ENCODE data around the gene PLEKHM3. TPM values are rescaled to one million over a fixed set of nuclear protein-coding genes. Genes with fewer than 3 reads are reported as not detected.

The PLEKHM3 gene
- total RNA-seq, 1 experiment from 2014 or later: 9.3 TPM

GRCh38 chr2:207885010-207885409 is 140.3 kb downstream of the PLEKHM3 start:
- Mint-ChIP-seq H3K27ac (ENCODE audit: unreplicated experiment) (no peak overlapping the region), H3K4me1 (ENCODE audit: low read depth, unreplicated experiment) (no peaks in the 10 kb centered on the region), H3K4me3 (ENCODE audit: unreplicated experiment) (no peak overlapping the region), H3K9me3 (ENCODE audit: unreplicated experiment) (no peaks in the 10 kb centered on the region), H3K36me3 (ENCODE audit: insufficient read depth, unreplicated experiment) (no peaks in the 10 kb centered on the region), H3K27me3 (ENCODE audit: insufficient read depth, unreplicated experiment) (no peaks in the 10 kb centered on the region)
- Histone ChIP-seq H3K4me3 (ENCODE audit: low read depth, low read length) (no peak overlapping the region), H3K36me3 (ENCODE audit: control insufficient read depth, insufficient read depth, low read length) (no peaks in the 10 kb centered on the region), H3K9me3 (no peaks in the 10 kb centered on the region), H3K27me3 (replicated peaks; ENCODE audit: control insufficient read depth, insufficient read depth, low read length) (no peaks in the 10 kb centered on the region), H3K4me1 (no peaks in the 10 kb centered on the region)
- DNase-seq: no peak
- intact Hi-C loops (cut with micrococcal nuclease; ENCODE audit: unreplicated experiment): no loop called here
- no TSS peak for BruUV-seq (replicated peaks)
- no peak for TF ChIP-seq CTCF (IDR thresholded peaks at IDR 0.05; ENCODE audit: insufficient read depth in 1 of 2, low read depth in 1 of 2, low read length in 1 of 2, severe bottlenecking in 1 of 2, unreplicated experiment in 1 of 2)
- ChIA-PET CTCF (interaction anchor here (1.0 to 1.4 kb wide), 2 partner anchors 13 to 155 kb away, joined by 3 to 4 read pairs; no protein-coding TSS in a partner anchor), POLR2A (interaction anchor here (0.5 kb wide), 1 partner anchor 142 kb away, joined by 3 read pairs; no protein-coding TSS in a partner anchor)

DNA sequence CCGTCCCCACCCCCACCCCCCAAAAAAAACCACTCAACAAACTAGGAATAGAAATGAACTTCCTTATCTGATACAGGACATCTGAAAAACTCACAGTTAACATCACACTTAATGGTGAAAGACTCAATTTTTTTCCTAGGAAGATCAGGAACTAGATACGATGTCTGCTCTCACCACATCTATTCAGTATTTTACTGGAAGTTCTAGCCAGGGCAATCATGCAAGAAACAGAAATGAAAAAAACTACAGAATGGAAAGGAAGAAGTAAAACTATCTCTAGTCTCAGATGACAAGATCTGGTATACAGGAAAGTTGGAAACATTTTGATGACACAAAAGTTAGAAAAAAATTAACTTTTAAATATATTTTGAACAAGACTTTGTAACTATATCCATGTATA is 141.2 kb downstream of the PLEKHM3 start:
- CTCF ChIA-PET: interaction anchor here (1.4 kb wide), 1 partner anchor 13 kb away, joined by 4 read pairs; no protein-coding TSS in a partner anchor
- no peaks in the 10 kb centered on the region for H3K9me3 ChIP-seq
- Mint-ChIP-seq H3K27ac (ENCODE audit: unreplicated experiment) (no peak overlapping the region), H3K36me3 (ENCODE audit: insufficient read depth, unreplicated experiment) (no peaks in the 10 kb centered on the region), H3K9me3 (ENCODE audit: unreplicated experiment) (no peaks in the 10 kb centered on the region), H3K4me3 (ENCODE audit: unreplicated experiment) (no peak overlapping the region), H3K4me1 (ENCODE audit: low read depth, unreplicated experiment) (no peaks in the 10 kb centered on the region), H3K27me3 (ENCODE audit: insufficient read depth, unreplicated experiment) (no peaks in the 10 kb centered on the region)
- no peaks in the 10 kb centered on the region for H3K27me3 ChIP-seq (replicated peaks; ENCODE audit: control insufficient read depth, insufficient read depth, low read length)
- H3K36me3 ChIP-seq (ENCODE audit: control insufficient read depth, insufficient read depth, low read length): no peaks in the 10 kb centered on the region
- H3K4me1 ChIP-seq: peaks cover 6% of the 10 kb centered on the region
- no peak overlapping the region for H3K4me3 ChIP-seq (ENCODE audit: low read depth, low read length)
- no peak for DNase-seq
- POLR2A ChIA-PET: no interaction called here
- TF ChIP-seq CTCF (IDR thresholded peaks at IDR 0.05; ENCODE audit: insufficient read depth in 1 of 2, low read depth in 1 of 2, low read length in 1 of 2, severe bottlenecking in 1 of 2, unreplicated experiment in 1 of 2): no peak
- intact Hi-C loops (cut with micrococcal nuclease; ENCODE audit: unreplicated experiment): no loop called here
- BruUV-seq (replicated peaks): no TSS peak

- CTCF ChIA-PET: interaction anchor here (0.6 kb wide), 1 partner anchor 196 kb away, joined by 3 read pairs; no protein-coding TSS in a partner anchor
- no TSS peak for BruUV-seq (replicated peaks)
- POLR2A ChIA-PET: no interaction called here
- Mint-ChIP-seq H3K4me1 (ENCODE audit: low read depth, unreplicated experiment) (no peaks in the 10 kb centered on the region), H3K27me3 (ENCODE audit: insufficient read depth, unreplicated experiment) (no peaks in the 10 kb centered on the region), H3K36me3 (ENCODE audit: insufficient read depth, unreplicated experiment) (no peaks in the 10 kb centered on the region), H3K9me3 (ENCODE audit: unreplicated experiment) (no peaks in the 10 kb centered on the region), H3K4me3 (ENCODE audit: unreplicated experiment) (no peak overlapping the region), H3K27ac (ENCODE audit: unreplicated experiment) (no peak overlapping the region)
- no peak for DNase-seq
- H3K9me3 ChIP-seq: no peaks in the 10 kb centered on the region
- intact Hi-C loops (cut with micrococcal nuclease; ENCODE audit: unreplicated experiment): no loop called here
- TF ChIP-seq CTCF (IDR thresholded peaks at IDR 0.05; ENCODE audit: insufficient read depth in 1 of 2, low read depth in 1 of 2, low read length in 1 of 2, severe bottlenecking in 1 of 2, unreplicated experiment in 1 of 2): no peak
- no peak overlapping the region for H3K4me3 ChIP-seq (ENCODE audit: low read depth, low read length)
- H3K27me3 ChIP-seq (replicated peaks; ENCODE audit: control insufficient read depth, insufficient read depth, low read length): no peaks in the 10 kb centered on the region
- H3K36me3 ChIP-seq (ENCODE audit: control insufficient read depth, insufficient read depth, low read length): no peaks in the 10 kb centered on the region
- H3K4me1 ChIP-seq: peaks cover 9% of the 10 kb centered on the region
These were observed 142.1 kb downstream of the PLEKHM3 start for GRCh38 chr2:207883002-207883780.
